Raji (cell line): ENCODE data around the gene IFT122.

Experiments
- POLR2A ChIP-seq: IDR thresholded peaks from 2 replicates; pipeline ENCODE4 v1.6.1; 2011; ENCODE audit warnings: low read depth, low read length, control low read depth; ENCODE audit not compliant: insufficient read depth

IFT122 gene

GRCh38 chr3:129554356-129555152 is 114.5 kb downstream of the IFT122 start:
- TF ChIP-seq POLR2A: no peak

- no peak for TF ChIP-seq POLR2A
These were observed 115.1 kb downstream of the IFT122 start for GRCh38 chr3:129555153-129555550.

DNA sequence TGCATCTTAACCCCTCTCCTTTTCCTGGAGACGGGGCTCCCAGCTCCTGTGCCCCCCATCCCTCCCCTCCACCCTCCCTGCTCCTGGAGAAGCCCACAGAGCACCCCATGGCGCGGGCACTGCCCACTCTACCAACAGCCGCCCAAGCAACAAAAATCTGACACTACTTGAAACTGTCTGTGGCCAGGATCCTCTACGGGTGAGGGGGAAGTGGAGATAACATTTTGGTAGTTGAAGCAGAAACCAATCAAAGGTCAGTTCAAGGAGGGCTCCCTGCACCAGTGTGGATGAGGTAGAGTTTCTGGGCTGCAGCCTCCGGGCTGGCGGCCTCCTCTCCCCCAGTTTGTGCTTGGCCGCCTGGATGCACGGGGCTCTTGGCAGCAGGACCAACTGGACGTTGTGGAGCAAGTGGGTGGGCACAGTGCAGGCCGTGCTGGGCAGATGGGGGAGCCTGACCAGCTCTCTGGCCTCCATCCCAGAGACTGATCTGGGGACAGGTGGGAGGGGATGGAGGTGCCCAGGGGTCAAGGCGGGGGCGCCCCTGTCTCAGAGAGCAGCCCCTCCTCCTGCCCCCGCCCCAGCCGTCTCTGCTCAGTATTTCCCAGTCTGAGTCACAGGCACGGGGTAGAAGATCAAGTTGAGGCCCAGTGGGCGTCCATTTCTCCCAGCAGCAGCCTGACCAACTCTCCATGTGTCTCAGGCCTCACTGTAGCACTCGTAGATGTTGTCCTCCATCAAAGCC is 115.8 kb downstream of the IFT122 start:
- TF ChIP-seq POLR2A: no peak

GRCh38 chr3:129556358-129556695 is 116.3 kb downstream of the IFT122 start:
- no peak for TF ChIP-seq POLR2A

DNA sequence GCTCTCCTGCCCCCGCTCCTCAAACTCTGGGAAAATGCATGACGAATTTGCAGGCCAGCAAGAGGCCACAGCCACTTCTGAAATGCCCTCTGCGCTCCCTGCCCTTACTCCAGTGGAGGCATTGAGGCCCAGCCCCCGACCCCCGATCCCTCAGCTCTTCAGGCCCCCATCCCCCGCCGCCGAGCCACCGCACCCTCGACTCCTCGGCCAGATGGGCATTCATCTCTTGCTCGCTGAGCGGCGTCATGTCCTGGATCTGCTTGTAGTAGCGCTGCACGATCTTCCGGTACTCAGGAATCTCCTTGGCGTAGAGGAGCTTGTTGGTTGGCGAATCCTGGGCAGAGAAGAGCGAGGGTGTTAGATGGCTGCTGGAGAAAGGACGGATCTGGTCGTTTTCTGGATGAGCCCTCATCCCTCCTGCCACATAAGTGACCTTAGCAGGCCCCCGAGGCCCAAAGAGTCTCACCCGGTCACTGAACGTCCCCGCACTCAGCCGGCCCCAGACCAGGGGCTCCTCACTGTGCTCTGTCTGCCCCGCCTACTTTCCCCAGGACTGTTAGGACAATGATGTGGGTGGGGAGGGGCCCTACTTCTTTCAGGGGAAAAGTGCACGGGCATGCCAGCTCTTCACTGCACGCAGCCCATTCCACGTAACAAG is 117.0 kb downstream of the IFT122 start:
- no peak for TF ChIP-seq POLR2A

- TF ChIP-seq POLR2A: no peak
These were observed 117.5 kb downstream of the IFT122 start for GRCh38 chr3:129557548-129557894.

DNA sequence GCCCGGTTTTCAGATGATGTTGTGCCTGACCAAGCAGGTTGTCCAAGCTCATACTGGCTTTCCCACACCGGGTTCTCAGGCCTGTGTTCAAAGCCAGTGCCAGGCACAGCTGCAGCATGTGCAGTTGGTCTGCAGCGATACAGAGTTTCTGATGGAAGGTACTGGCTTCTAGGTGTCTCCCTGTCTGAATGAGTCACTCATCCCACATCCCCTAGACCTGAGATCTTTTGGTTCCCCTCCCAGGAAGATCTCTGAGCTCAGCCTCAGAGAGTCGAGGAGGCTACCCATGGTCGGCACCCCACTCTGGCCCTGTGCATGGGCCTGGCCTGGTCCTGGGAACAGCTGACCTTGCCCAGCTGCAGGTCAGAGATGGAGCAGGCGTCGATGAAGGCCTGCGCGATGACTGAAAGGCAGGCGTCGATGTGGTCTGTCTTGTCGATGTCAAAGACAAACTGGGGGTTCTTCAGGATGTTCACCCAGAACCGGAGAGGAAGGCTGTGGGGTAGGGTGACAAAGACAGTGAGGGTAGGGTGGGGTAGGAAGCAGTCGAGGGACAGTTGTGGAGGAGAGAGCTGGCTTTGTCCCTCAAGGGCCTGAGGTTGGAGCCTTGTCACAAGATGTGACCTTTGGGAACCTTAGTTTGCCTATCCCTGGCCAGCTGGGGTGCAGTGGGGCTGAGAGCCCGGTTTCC is 118.2 kb downstream of the IFT122 start:
- TF ChIP-seq POLR2A: no peak

DNA sequence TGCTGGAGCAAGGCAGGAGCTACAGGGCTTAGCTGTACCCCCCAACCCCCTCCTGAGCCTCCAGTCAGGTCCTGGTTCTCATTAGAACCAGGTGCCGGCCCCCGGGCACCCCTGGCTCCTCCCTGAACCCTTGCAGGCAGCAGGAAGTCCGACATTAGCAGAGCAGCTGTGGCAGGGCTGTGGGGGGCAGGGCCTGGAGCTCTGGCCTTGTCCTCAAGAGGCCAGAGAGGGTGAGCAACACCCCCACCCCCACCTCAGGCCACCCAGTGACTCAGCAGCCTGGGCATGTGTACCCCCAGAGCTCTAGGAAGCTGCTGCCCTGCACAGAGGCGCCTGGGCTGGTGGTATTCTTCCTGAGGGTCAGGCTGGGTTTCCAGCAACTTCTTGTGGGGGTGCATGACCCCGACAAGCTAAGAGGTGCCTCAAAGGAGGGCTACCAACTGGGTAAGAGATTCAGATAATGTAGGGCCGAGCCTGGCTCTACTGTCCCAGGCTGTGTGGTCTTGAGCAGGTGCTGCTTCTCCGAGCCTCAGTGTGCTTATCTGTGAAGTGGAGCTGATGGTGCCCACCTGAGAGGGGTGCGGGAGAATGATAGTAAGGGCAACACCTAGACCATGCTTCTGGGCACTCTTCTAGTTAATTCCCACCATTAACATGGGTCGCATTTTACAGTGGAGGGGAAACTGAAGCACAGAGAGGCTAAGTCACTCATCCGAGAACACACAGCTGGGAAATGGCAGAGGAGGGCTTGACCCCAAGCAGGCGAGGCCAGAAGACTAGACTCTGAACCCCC is 118.9 kb downstream of the IFT122 start:
- TF ChIP-seq POLR2A: no peak

DNA sequence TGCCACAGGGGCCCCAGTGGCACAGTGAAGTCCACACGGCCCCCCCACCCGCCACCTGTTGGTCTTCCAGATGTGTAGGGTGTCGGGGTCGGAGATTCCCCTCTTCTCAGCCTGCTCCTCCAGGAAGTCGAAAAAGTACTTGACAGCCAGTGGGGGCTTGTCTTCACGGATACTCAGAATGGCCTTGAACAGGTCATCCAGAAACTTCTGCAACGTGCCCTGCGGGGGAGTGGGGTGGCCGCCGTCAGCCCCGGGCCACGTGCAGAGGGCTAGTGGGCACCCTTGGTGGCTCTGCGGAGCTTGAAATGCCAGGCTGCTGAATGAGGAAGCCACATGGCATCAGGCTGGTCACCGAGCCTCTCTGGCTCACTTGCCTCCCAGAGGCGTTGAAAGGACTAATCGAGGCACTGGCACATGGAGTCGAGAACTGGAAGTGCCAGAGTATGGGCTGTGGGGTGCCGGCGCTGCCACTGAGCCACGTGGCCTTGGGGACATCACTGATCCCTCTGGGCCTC is 119.6 kb downstream of the IFT122 start:
- no peak for TF ChIP-seq POLR2A

DNA sequence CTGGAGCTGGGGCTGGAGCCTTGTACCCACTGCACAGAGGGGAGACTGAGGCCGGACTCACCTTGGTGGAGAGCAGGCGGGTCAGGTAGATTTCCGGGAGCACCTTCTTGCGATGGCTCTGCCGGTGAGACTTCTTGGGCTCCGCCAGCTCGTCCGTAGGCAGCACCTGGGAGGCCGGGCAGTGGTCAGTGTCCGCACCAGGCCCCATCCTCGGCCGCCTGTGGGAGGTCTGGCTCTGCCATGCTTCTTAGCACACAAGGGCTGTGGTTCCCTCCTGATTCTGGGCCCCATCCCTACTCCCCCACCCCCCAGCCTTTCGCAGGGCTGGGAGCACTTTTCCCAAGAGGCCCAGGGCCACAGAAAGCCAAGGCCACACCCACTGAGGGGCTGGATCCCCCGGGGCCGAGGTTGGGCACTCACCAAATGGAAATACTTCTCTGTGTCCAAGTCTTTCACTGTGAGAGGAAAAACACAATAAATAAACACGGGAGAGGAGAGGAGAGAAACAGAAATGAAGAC is 120.3 kb downstream of the IFT122 start:
- no peak for TF ChIP-seq POLR2A

- no peak for TF ChIP-seq POLR2A
These were observed 121.0 kb downstream of the IFT122 start for GRCh38 chr3:129560911-129561594.

GRCh38 chr3:129561619-129562248 is 121.7 kb downstream of the IFT122 start:
- no peak for TF ChIP-seq POLR2A

- no peak for TF ChIP-seq POLR2A
These were observed 122.8 kb downstream of the IFT122 start for GRCh38 chr3:129562803-129563202.
